ENCODE measurements around the gene CDK6. TPM values are rescaled to one million over a fixed set of nuclear protein-coding genes. Genes with fewer than 3 reads are reported as not detected.

The CDK6 gene
- total RNA-seq, 1 experiment from 2014 or later: 43.3 TPM

- no peak for DNase-seq (ENCODE audit: low read depth)
These were observed 128.0 kb downstream of the CDK6 start for GRCh38 chr7:92708111-92709042.

- DNase-seq (ENCODE audit: low read depth): no peak
These were observed 128.9 kb downstream of the CDK6 start for GRCh38 chr7:92707435-92707834.

- DNase-seq (ENCODE audit: low read depth): no peak
These were observed 129.8 kb downstream of the CDK6 start for GRCh38 chr7:92706563-92706962.

GRCh38 chr7:92705831-92706230 is 130.5 kb downstream of the CDK6 start:
- DNase-seq (ENCODE audit: low read depth): no peak

GRCh38 chr7:92704858-92705257 is 131.5 kb downstream of the CDK6 start:
- no peak for DNase-seq (ENCODE audit: low read depth)

GRCh38 chr7:92702535-92702934 is 133.8 kb downstream of the CDK6 start:
- DNase-seq (ENCODE audit: low read depth): no peak

- DNase-seq (ENCODE audit: low read depth): no peak
These were observed 136.3 kb downstream of the CDK6 start for GRCh38 chr7:92699966-92700514.

GRCh38 chr7:92699560-92699959 is 136.8 kb downstream of the CDK6 start:
- DNase-seq (ENCODE audit: low read depth): peak; percentile 37

GRCh38 chr7:92698237-92698841 is 138.0 kb downstream of the CDK6 start:
- peak; percentile 96 for DNase-seq (ENCODE audit: low read depth)

- DNase-seq (ENCODE audit: low read depth): peak; percentile 28
These were observed 139.0 kb downstream of the CDK6 start for GRCh38 chr7:92697414-92697813.

GRCh38 chr7:92697012-92697411 is 139.4 kb downstream of the CDK6 start:
- DNase-seq (ENCODE audit: low read depth): no peak

- DNase-seq (ENCODE audit: low read depth): no peak
These were observed 139.8 kb downstream of the CDK6 start for GRCh38 chr7:92696584-92696983.

GRCh38 chr7:92695308-92696261 is 140.8 kb downstream of the CDK6 start:
- peak; percentile 86 for DNase-seq (ENCODE audit: low read depth)

- no peak for DNase-seq (ENCODE audit: low read depth)
These were observed 142.2 kb downstream of the CDK6 start for GRCh38 chr7:92694211-92694610.

- no peak for DNase-seq (ENCODE audit: low read depth)
These were observed 142.9 kb downstream of the CDK6 start for GRCh38 chr7:92693519-92693918.

- peak; percentile 59 for DNase-seq (ENCODE audit: low read depth)
These were observed 144.8 kb downstream of the CDK6 start for GRCh38 chr7:92691578-92691977.

GRCh38 chr7:92685136-92686042 is 151.0 kb downstream of the CDK6 start:
- no peak for DNase-seq (ENCODE audit: low read depth)

- DNase-seq (ENCODE audit: low read depth): no peak
These were observed 152.1 kb downstream of the CDK6 start for GRCh38 chr7:92684274-92684673.

- no peak for DNase-seq (ENCODE audit: low read depth)
These were observed 153.4 kb downstream of the CDK6 start for GRCh38 chr7:92682903-92683539.

GRCh38 chr7:92682330-92682729 is 154.0 kb downstream of the CDK6 start:
- no peak for DNase-seq (ENCODE audit: low read depth)

All from M059J (cell line).